Esophagus muscularis mucosa (tissue), 4 donors: Measurements from ENCODE around the gene BLID.

Source experiments
- CTCF ChIP-seq, 3 experiments: fragments of 200-600 bp in 2 of 3; fragments of 450-650 bp in 1 of 3; sonication (generic) in 2 of 3; IDR thresholded peaks; one replicate each; pipeline ENCODE4 v1.5.1; 2017 to 2019; ENCODE audit warnings: antibody characterized with exemption in 3 of 3, mild to moderate bottlenecking in 2 of 3, moderate library complexity in 1 of 3
- EP300 ChIP-seq: sonication (generic); formaldehyde crosslinking; IDR thresholded peaks from one replicate; pipeline ENCODE4 v1.6.1; 2017; ENCODE audit warnings: antibody characterized with exemption
- POLR2AphosphoS5 ChIP-seq, 2 donors: sonication (generic); formaldehyde crosslinking; IDR thresholded peaks; one replicate each; pipeline ENCODE4 v1.6.1; 2017; ENCODE audit warnings: antibody characterized with exemption in 2 of 2

- TF ChIP-seq CTCF (IDR thresholded peaks at IDR 0.05) (no peak), POLR2AphosphoS5 (IDR thresholded peaks at IDR 0.05) (no peak), EP300 (no peak)
Observed at GRCh38 chr11:122068141-122068540, 47.9 kb downstream of the BLID start.
